GM23248 (cell line): ENCODE measurements around the gene CASK.

ENCODE experiments used
- EZH2 ChIP-seq: fragments of 200-600 bp; sonication (generic); IDR thresholded peaks from 2 replicates; pipeline ENCODE4 v1.6.1; 2018; ENCODE audit warnings: antibody characterized with exemption, mild to moderate bottlenecking; ENCODE audit not compliant: insufficient read depth, poor library complexity, severe bottlenecking
- EZH2phosphoT487 ChIP-seq: fragments of 200-600 bp; sonication (generic); IDR thresholded peaks from 2 replicates; pipeline ENCODE4 v1.6.1; 2018; ENCODE audit warnings: antibody characterized with exemption, moderate library complexity, mild to moderate bottlenecking, low read depth; ENCODE audit not compliant: insufficient read depth

GRCh38 chrX:41703574-41704029, 219.8 kb downstream of the CASK start:
- TF ChIP-seq EZH2, result no peak
- TF ChIP-seq EZH2phosphoT487, result no peak
